Measurements from ENCODE around the gene MIPOL1.
A peak's percentile ranks its signal among the peaks of the same experiment; 100 is the strongest.

MIPOL1 gene

DNA sequence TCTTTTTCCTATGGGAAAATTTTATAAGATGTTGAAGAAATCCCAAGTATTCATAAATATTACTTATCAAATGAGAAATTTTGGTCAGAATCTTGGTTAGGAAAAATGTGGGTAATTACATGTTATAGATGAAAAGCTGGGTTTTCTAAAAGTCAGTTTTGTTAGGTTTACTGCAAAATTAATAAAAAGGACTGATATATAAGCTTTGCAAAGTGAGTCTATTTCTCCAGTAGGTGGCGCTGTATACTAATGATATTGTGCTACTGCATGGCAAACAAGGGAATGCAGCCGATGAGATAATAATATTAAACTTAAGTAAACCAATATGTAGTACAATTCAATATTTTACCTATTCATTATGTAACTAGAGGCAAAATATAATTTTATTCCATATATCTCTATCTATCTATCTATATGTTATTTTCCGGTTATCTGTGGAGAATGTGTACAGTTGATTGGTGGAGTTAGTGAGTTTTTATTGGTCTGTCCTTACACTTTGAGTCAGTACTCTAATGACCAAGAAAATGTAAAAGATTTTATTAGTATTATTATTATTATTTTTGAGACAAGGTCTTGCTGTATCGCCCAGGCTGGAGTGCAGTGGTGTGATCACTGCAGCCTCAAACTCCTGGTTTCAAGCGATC is 32.9 kb downstream of the MIPOL1 start:
- Histone ChIP-seq H3K4me1 (ENCODE audit: control insufficient read depth, insufficient read depth, low read length) (no peaks in the 10 kb centered on the region), H3K4me3 (ENCODE audit: low read depth, low read length) (no peak overlapping the region), H3K9me3 (ENCODE audit: control insufficient read depth, insufficient read depth, low read depth, low read length) (no peaks in the 10 kb centered on the region), H3K27ac (ENCODE audit: extremely low read depth, low read depth, low read length) (no peak overlapping the region), H3K36me3 (ENCODE audit: control insufficient read depth in 2 of 2, insufficient read depth in 1 of 2, low read length in 2 of 2) (no peaks in the 10 kb centered on the region; a peak in 1 of 3 replicates)
- POLR2A ChIA-PET, result interaction anchor here (0.6 to 1.3 kb wide), 2 partner anchors 58 to 111 kb away, joined by 3 to 4 read pairs; partner anchors contain the start of gene SLC25A21
- TF ChIP-seq, protein P1, sequence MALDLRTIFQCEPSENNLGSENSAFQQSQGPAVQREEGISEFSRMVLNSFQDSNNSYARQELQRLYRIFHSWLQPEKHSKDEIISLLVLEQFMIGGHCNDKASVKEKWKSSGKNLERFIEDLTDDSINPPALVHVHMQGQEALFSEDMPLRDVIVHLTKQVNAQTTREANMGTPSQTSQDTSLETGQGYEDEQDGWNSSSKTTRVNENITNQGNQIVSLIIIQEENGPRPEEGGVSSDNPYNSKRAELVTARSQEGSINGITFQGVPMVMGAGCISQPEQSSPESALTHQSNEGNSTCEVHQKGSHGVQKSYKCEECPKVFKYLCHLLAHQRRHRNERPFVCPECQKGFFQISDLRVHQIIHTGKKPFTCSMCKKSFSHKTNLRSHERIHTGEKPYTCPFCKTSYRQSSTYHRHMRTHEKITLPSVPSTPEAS (tag by site-specific recombination; IDR thresholded peaks at IDR 0.05), result no peak
- peak; percentile 69 for TF ChIP-seq ZNF654 (tag by site-specific recombination; IDR thresholded peaks at IDR 0.05; ENCODE audit: low read depth)
- TF ChIP-seq, protein P2, sequence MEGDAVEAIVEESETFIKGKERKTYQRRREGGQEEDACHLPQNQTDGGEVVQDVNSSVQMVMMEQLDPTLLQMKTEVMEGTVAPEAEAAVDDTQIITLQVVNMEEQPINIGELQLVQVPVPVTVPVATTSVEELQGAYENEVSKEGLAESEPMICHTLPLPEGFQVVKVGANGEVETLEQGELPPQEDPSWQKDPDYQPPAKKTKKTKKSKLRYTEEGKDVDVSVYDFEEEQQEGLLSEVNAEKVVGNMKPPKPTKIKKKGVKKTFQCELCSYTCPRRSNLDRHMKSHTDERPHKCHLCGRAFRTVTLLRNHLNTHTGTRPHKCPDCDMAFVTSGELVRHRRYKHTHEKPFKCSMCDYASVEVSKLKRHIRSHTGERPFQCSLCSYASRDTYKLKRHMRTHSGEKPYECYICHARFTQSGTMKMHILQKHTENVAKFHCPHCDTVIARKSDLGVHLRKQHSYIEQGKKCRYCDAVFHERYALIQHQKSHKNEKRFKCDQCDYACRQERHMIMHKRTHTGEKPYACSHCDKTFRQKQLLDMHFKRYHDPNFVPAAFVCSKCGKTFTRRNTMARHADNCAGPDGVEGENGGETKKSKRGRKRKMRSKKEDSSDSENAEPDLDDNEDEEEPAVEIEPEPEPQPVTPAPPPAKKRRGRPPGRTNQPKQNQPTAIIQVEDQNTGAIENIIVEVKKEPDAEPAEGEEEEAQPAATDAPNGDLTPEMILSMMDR (tag by site-specific recombination; IDR thresholded peaks at IDR 0.05), result 0 out of 2 replicates have a peak, but pooled peaks have one; percentile 13
- no peak for TF ChIP-seq ZNF202 (tag by site-specific recombination; IDR thresholded peaks at IDR 0.05; ENCODE audit: borderline replicate concordance)
- no peak for TF ChIP-seq ZFP41 (tag by site-specific recombination; IDR thresholded peaks at IDR 0.05; ENCODE audit: borderline replicate concordance)
- TF ChIP-seq ZNF140 (tag by site-specific recombination; IDR thresholded peaks at IDR 0.05), result no peak
- TF ChIP-seq ZNF426 (tag by site-specific recombination; IDR thresholded peaks at IDR 0.05), result no peak
- TF ChIP-seq, protein P3, sequence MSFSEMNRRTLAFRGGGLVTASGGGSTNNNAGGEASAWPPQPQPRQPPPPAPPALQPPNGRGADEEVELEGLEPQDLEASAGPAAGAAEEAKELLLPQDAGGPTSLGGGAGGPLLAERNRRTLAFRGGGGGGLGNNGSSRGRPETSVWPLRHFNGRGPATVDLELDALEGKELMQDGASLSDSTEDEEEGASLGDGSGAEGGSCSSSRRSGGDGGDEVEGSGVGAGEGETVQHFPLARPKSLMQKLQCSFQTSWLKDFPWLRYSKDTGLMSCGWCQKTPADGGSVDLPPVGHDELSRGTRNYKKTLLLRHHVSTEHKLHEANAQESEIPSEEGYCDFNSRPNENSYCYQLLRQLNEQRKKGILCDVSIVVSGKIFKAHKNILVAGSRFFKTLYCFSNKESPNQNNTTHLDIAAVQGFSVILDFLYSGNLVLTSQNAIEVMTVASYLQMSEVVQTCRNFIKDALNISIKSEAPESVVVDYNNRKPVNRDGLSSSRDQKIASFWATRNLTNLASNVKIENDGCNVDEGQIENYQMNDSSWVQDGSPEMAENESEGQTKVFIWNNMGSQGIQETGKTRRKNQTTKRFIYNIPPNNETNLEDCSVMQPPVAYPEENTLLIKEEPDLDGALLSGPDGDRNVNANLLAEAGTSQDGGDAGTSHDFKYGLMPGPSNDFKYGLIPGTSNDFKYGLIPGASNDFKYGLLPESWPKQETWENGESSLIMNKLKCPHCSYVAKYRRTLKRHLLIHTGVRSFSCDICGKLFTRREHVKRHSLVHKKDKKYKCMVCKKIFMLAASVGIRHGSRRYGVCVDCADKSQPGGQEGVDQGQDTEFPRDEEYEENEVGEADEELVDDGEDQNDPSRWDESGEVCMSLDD (tag by site-specific recombination; IDR thresholded peaks at IDR 0.05), result no peak
- CTCF ChIA-PET, result interaction anchor here (0.6 to 3.9 kb wide), 40 partner anchors 8 to 1637 kb away, joined by 3 to 29 read pairs (median 4); partner anchors contain the start of gene MIPOL1

DNA sequence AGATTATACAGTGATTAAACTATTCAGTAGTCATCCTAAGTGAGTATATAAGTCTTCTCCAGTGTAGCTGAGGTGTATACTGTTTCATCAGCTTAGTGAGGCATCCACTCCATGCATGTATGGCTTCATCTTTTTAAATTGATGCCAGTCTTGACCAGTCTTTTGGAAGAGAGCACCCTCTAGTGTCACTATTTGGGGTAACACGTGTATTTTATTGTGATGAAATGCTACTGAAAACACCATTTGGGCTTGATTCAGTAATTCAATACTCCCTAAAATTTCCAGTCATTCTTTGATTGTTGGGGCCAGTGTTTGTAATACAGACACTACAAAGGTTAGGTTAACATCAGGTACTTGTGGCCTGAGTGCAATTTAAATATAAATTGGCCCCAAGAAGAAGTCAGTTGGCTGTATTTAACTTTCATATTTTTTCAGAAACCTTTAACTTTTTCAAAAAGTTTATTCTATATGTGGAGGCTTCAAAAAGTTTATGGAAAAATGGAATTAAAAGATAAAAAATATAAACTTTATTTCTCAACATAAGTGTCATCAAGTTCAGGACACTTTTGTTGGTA is 35.3 kb downstream of the MIPOL1 start:
- TF ChIP-seq, protein P2 (tag by site-specific recombination; IDR thresholded peaks at IDR 0.05), result peak; percentile 19; the same call in 1 of the 2 replicates
- TF ChIP-seq ZNF416 (tag by site-specific recombination; IDR thresholded peaks at IDR 0.05) (no peak), ZNF654 (tag by site-specific recombination; IDR thresholded peaks at IDR 0.05; ENCODE audit: low read depth) (peak; percentile 77), ZNF138 (tag by site-specific recombination; IDR thresholded peaks at IDR 0.05; ENCODE audit: borderline replicate concordance) (no peak), ZNF266 (tag by site-specific recombination; IDR thresholded peaks at IDR 0.05; ENCODE audit: low read depth) (no peak), SALL2 (tag by site-specific recombination; IDR thresholded peaks at IDR 0.05; ENCODE audit: borderline replicate concordance) (no peak), ZNF660 (tag by site-specific recombination; IDR thresholded peaks at IDR 0.05) (0 out of 2 replicates have a peak, but pooled peaks have one; percentile 58), ZBTB48 (tag by site-specific recombination; IDR thresholded peaks at IDR 0.05) (no peak)
- H3K9me3 ChIP-seq (ENCODE audit: control insufficient read depth, insufficient read depth, low read depth, low read length), result no peaks in the 10 kb centered on the region
- H3K4me1 ChIP-seq (ENCODE audit: control insufficient read depth, insufficient read depth, low read length), result no peaks in the 10 kb centered on the region
- ChIA-PET CTCF (interaction anchor here (0.5 to 3.9 kb wide), 19 partner anchors 10 to 1663 kb away, joined by 3 to 21 read pairs (median 4); partner anchors contain the start of genes FOXA1, SLC25A21 and TTC6), POLR2A (no interaction called here)
- H3K4me3 ChIP-seq (ENCODE audit: low read depth, low read length), result no peak overlapping the region
- no peak overlapping the region for H3K27ac ChIP-seq (ENCODE audit: extremely low read depth, low read depth, low read length)
- no peaks in the 10 kb centered on the region; a peak in 1 of 3 replicates for H3K36me3 ChIP-seq (ENCODE audit: control insufficient read depth in 2 of 2, insufficient read depth in 1 of 2, low read length in 2 of 2)
